Measurements from ENCODE around the gene NES. TPM values are rescaled to one million over a fixed set of nuclear protein-coding genes. Genes with fewer than 3 reads are reported as not detected.

The NES gene
- total and polyA plus RNA-seq, 2 experiments from 2014 or later, result 25.0 to 95.9 TPM

GRCh38 chr1:156655904-156656516 lies 21.2 kb downstream of the NES start:
- no peaks in the 10 kb centered on the region for H3K79me2 ChIP-seq (replicated peaks; ENCODE audit: insufficient read depth)
- Mint-ChIP-seq H3K4me1 (peaks cover 47% of the 10 kb centered on the region), H3K27me3 (ENCODE audit: insufficient read depth, low read depth, poor library complexity) (peaks cover 51% of the 10 kb centered on the region), H3K4me3 (peak overlapping the region; percentile 31; the same call in 2 of the 3 replicates), H3K9me3 (no peaks in the 10 kb centered on the region; the same call in 2 of the 3 replicates), H3K27ac (no peak overlapping the region), H3K36me3 (ENCODE audit: low read depth) (no peaks in the 10 kb centered on the region; the same call in 2 of the 3 replicates)
- DNase-seq (ENCODE audit: low spot score) (no peak), ATAC-seq (no peak)
- H3K9me2 ChIP-seq (ENCODE audit: insufficient read depth), result no peaks in the 10 kb centered on the region
- peak overlapping the region; percentile 64 for H3K4me3 ChIP-seq
- H3F3A ChIP-seq (replicated peaks; ENCODE audit: low read depth), result peaks cover 11% of the 10 kb centered on the region; the same call in 1 of the 2 replicates
- H3K36me3 ChIP-seq (ENCODE audit: insufficient read depth), result no peaks in the 10 kb centered on the region
- TF ChIP-seq EZH2phosphoT487 (IDR thresholded peaks at IDR 0.05; ENCODE audit: unreplicated experiment), result no peak
- no peak for TF ChIP-seq ZNF114 (CRISPR knock-in tag; IDR thresholded peaks at IDR 0.05)
- no peak for TF ChIP-seq EZH2 (IDR thresholded peaks at IDR 0.05; ENCODE audit: low read depth, unreplicated experiment)
- TF ChIP-seq STAT1 (IDR thresholded peaks at IDR 0.05; ENCODE audit: unreplicated experiment), result no peak
- TF ChIP-seq ETS1 (IDR thresholded peaks at IDR 0.05), result no peak
- no peak for TF ChIP-seq ZNF462 (CRISPR knock-in tag; IDR thresholded peaks at IDR 0.05)
- TF ChIP-seq JUNB (IDR thresholded peaks at IDR 0.05; ENCODE audit: unreplicated experiment), result no peak
- no peak for TF ChIP-seq REST (IDR thresholded peaks at IDR 0.05; ENCODE audit: unreplicated experiment)
- no peak overlapping the region for H3K27ac ChIP-seq (ENCODE audit: low read depth)
- peak overlapping the region; percentile 98; the same call in 1 of the 2 replicates for H2AFZ ChIP-seq
- peaks cover 74% of the 10 kb centered on the region for H3K27me3 ChIP-seq (ENCODE audit: insufficient read depth)
- peak overlapping the region; percentile 84 for H3K4me2 ChIP-seq
- no peaks in the 10 kb centered on the region for H4K20me1 ChIP-seq (replicated peaks; ENCODE audit: insufficient read depth)
- peaks cover 25% of the 10 kb centered on the region for H3K4me1 ChIP-seq (ENCODE audit: insufficient read depth)
